Measurements from ENCODE around the gene OSBP2. TPM values are rescaled to one million over a fixed set of nuclear protein-coding genes. Genes with fewer than 3 reads are reported as not detected.

The OSBP2 gene
- total and polyA plus RNA-seq, 2 donors: 1.5 to 5.2 TPM

GRCh38 chr22:30865656-30866055 is 171.0 kb downstream of the OSBP2 start:
- Histone ChIP-seq H3K27ac (ENCODE audit: low read depth) (no peak overlapping the region), H3K4me3 (ENCODE audit: low read depth, low read length) (no peak overlapping the region), H3K4me1 (ENCODE audit: insufficient read depth) (no peaks in the 10 kb centered on the region), H3K36me3 (ENCODE audit: insufficient read depth) (no peaks in the 10 kb centered on the region)
- WGBS: 95% methylated on average over 11 of the region's 11 CpGs
- DNase-seq (ENCODE audit: extremely low spot score): no peak

GRCh38 chr22:30866216-30866615 is 171.5 kb downstream of the OSBP2 start:
- WGBS: 90% methylated on average over 8 of the region's 8 CpGs

GRCh38 chr22:30866811-30867271 is 172.2 kb downstream of the OSBP2 start:
- DNase-seq (ENCODE audit: extremely low spot score): no peak
- Histone ChIP-seq H3K36me3 (ENCODE audit: insufficient read depth) (no peaks in the 10 kb centered on the region), H3K27ac (ENCODE audit: low read depth) (no peak overlapping the region), H3K4me1 (ENCODE audit: insufficient read depth) (no peaks in the 10 kb centered on the region), H3K4me3 (ENCODE audit: low read depth, low read length) (no peak overlapping the region)
- 81% methylated on average over 4 of the region's 4 CpGs for WGBS

More at GRCh38 chr22:30866216-30866615, 171.5 kb downstream of the OSBP2 start:
- Histone ChIP-seq H3K4me3 (ENCODE audit: low read depth, low read length) (no peak overlapping the region), H3K36me3 (ENCODE audit: insufficient read depth) (no peaks in the 10 kb centered on the region), H3K27ac (ENCODE audit: low read depth) (no peak overlapping the region), H3K4me1 (ENCODE audit: insufficient read depth) (no peaks in the 10 kb centered on the region)
- no peak for DNase-seq (ENCODE audit: extremely low spot score)

GRCh38 chr22:30867746-30868662 is 173.3 kb downstream of the OSBP2 start:
- WGBS: 92% methylated on average over 19 of the region's 19 CpGs
- no peak overlapping the region for H3K4me3 ChIP-seq (ENCODE audit: low read depth, low read length)
- H3K4me1 ChIP-seq (ENCODE audit: insufficient read depth): no peaks in the 10 kb centered on the region
- H3K27ac ChIP-seq (ENCODE audit: low read depth): no peak overlapping the region
- H3K36me3 ChIP-seq (ENCODE audit: insufficient read depth): no peaks in the 10 kb centered on the region
- no peak for DNase-seq (ENCODE audit: extremely low spot score)

- H3K36me3 ChIP-seq (ENCODE audit: insufficient read depth): no peaks in the 10 kb centered on the region
- DNase-seq (ENCODE audit: extremely low spot score): no peak
- H3K4me1 ChIP-seq (ENCODE audit: insufficient read depth): no peaks in the 10 kb centered on the region
- 72% methylated on average over 12 of the region's 12 CpGs for WGBS
- H3K27ac ChIP-seq (ENCODE audit: low read depth): no peak overlapping the region
- H3K4me3 ChIP-seq (ENCODE audit: low read depth, low read length): no peak overlapping the region
These were observed 174.2 kb downstream of the OSBP2 start for GRCh38 chr22:30868663-30869385.

GRCh38 chr22:30869667-30870395 is 175.2 kb downstream of the OSBP2 start:
- no peak for DNase-seq (ENCODE audit: extremely low spot score)
- WGBS: 93% methylated on average over 15 of the region's 15 CpGs

GRCh38 chr22:30870451-30871345 is 176.0 kb downstream of the OSBP2 start:
- no peaks in the 10 kb centered on the region for H3K4me1 ChIP-seq (ENCODE audit: insufficient read depth)
- no peaks in the 10 kb centered on the region for H3K36me3 ChIP-seq (ENCODE audit: insufficient read depth)
- no peak overlapping the region for H3K4me3 ChIP-seq (ENCODE audit: low read depth, low read length)
- H3K27ac ChIP-seq (ENCODE audit: low read depth): no peak overlapping the region
- 90% methylated on average over 36 of the region's 36 CpGs for WGBS
- DNase-seq (ENCODE audit: extremely low spot score): no peak

More at GRCh38 chr22:30869667-30870395, 175.2 kb downstream of the OSBP2 start:
- no peak overlapping the region for H3K4me3 ChIP-seq (ENCODE audit: low read depth, low read length)
- H3K36me3 ChIP-seq (ENCODE audit: insufficient read depth): no peaks in the 10 kb centered on the region
- H3K4me1 ChIP-seq (ENCODE audit: insufficient read depth): no peaks in the 10 kb centered on the region
- H3K27ac ChIP-seq (ENCODE audit: low read depth): no peak overlapping the region

GRCh38 chr22:30871391-30872284 is 177.0 kb downstream of the OSBP2 start:
- no peaks in the 10 kb centered on the region for H3K36me3 ChIP-seq (ENCODE audit: insufficient read depth)
- H3K4me3 ChIP-seq (ENCODE audit: low read depth, low read length): no peak overlapping the region
- H3K4me1 ChIP-seq (ENCODE audit: insufficient read depth): no peaks in the 10 kb centered on the region
- H3K27ac ChIP-seq (ENCODE audit: low read depth): no peak overlapping the region
- no peak for DNase-seq (ENCODE audit: extremely low spot score)
- 82% methylated on average over 13 of the region's 13 CpGs for WGBS

- WGBS: 56% methylated on average over 16 of the region's 16 CpGs
- Histone ChIP-seq H3K27ac (ENCODE audit: low read depth) (no peak overlapping the region), H3K36me3 (ENCODE audit: insufficient read depth) (no peaks in the 10 kb centered on the region), H3K4me1 (ENCODE audit: insufficient read depth) (no peaks in the 10 kb centered on the region), H3K4me3 (ENCODE audit: low read depth, low read length) (no peak overlapping the region)
- no peak for DNase-seq (ENCODE audit: extremely low spot score)
These were observed 177.8 kb downstream of the OSBP2 start for GRCh38 chr22:30872285-30873041.

- no peaks in the 10 kb centered on the region for H3K4me1 ChIP-seq (ENCODE audit: insufficient read depth)
- no peaks in the 10 kb centered on the region for H3K36me3 ChIP-seq (ENCODE audit: insufficient read depth)
- WGBS: 97% methylated on average over 9 of the region's 9 CpGs
- DNase-seq (ENCODE audit: extremely low spot score): no peak
- no peak overlapping the region for H3K27ac ChIP-seq (ENCODE audit: low read depth)
- no peak overlapping the region for H3K4me3 ChIP-seq (ENCODE audit: low read depth, low read length)
These were observed 178.5 kb downstream of the OSBP2 start for GRCh38 chr22:30873086-30873650.

GRCh38 chr22:30873661-30874060 is 179.0 kb downstream of the OSBP2 start:
- no peak for DNase-seq (ENCODE audit: extremely low spot score)
- H3K4me3 ChIP-seq (ENCODE audit: low read depth, low read length): no peak overlapping the region

More at GRCh38 chr22:30873661-30874060, 179.0 kb downstream of the OSBP2 start:
- no peaks in the 10 kb centered on the region for H3K4me1 ChIP-seq (ENCODE audit: insufficient read depth)
- no peaks in the 10 kb centered on the region for H3K36me3 ChIP-seq (ENCODE audit: insufficient read depth)
- H3K27ac ChIP-seq (ENCODE audit: low read depth): no peak overlapping the region
- WGBS: 81% methylated on average over 7 of the region's 7 CpGs
